GM12875 (cell line): ENCODE results near the gene PRDM5.
"Not testable (repeated sequence)": the region's sequence is repeated elsewhere in the genome, so short reads cannot be mapped to it uniquely, and the experiment has no call there.

ENCODE experiments used
- H3K4me3 ChIP-seq: one replicate; pipeline ENCODE4 v1.5.1; 2011; ENCODE audit warnings: low read depth, low read length, control low read depth
- TF ChIP-seq, protein P1 (sequence below): IDR thresholded peaks from 2 replicates; pipeline ENCODE4 v1.5.1; 2011; ENCODE audit warnings: low read depth, mild to moderate bottlenecking, control low read depth, inconsistent platforms, low read length, moderate library complexity, borderline replicate concordance; ENCODE audit not compliant: insufficient read depth

Gene PRDM5

GRCh38 chr4:120749445-120750151, 172.9 kb downstream of the PRDM5 start:
- H3K4me3 ChIP-seq = no peak overlapping the region
- TF ChIP-seq, protein P1, sequence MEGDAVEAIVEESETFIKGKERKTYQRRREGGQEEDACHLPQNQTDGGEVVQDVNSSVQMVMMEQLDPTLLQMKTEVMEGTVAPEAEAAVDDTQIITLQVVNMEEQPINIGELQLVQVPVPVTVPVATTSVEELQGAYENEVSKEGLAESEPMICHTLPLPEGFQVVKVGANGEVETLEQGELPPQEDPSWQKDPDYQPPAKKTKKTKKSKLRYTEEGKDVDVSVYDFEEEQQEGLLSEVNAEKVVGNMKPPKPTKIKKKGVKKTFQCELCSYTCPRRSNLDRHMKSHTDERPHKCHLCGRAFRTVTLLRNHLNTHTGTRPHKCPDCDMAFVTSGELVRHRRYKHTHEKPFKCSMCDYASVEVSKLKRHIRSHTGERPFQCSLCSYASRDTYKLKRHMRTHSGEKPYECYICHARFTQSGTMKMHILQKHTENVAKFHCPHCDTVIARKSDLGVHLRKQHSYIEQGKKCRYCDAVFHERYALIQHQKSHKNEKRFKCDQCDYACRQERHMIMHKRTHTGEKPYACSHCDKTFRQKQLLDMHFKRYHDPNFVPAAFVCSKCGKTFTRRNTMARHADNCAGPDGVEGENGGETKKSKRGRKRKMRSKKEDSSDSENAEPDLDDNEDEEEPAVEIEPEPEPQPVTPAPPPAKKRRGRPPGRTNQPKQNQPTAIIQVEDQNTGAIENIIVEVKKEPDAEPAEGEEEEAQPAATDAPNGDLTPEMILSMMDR = no peak

DNA sequence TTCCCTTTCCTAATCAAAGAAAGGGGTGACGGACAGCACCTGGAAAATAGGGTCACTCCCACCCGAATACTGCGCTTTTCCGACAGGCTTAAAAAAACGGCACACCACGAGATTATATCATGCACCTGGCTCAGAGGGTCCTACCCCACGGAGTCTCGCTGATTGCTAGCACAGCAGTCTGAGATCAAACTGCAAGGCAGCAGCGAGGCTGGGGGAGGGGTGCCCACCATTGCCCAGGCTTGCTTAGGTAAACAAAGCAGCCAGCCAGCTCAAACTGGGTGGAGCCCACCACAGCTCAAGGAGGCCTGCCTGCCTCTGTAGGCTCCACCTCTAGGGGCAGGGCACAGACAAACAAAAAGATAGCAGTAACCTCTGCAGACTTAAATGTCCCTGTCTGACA, 180.9 kb downstream of the PRDM5 start:
- H3K4me3 ChIP-seq = not testable (repeated sequence)

DNA sequence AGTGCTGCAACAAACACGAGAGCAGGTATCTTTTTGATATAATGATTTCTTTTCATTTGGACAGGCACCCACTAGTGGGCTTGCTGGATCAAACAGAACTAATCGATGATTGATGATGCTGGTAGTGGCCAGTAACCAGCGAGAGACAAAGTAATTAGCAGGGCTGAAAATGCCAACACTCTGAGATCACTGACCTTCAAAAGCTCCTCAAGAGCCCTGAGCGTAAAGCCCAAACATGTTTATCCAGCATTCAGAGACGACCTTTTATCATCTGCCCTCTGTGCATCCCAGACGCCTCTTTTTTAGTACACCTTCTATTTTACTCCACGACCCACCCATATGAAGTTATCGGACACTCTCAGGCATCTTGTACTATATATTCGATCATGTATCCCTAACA, 186.2 kb downstream of the PRDM5 start:
- TF ChIP-seq, protein P1 = no peak

GRCh38 chr4:120733968-120734367, 188.6 kb downstream of the PRDM5 start:
- TF ChIP-seq, protein P1 = no peak
- no peak overlapping the region for H3K4me3 ChIP-seq

More for the DNA sequence above, 186.2 kb downstream of the PRDM5 start:
- H3K4me3 ChIP-seq = no peak overlapping the region

GRCh38 chr4:120733054-120733453, 189.5 kb downstream of the PRDM5 start:
- TF ChIP-seq, protein P1 = no peak
- no peak overlapping the region for H3K4me3 ChIP-seq

GRCh38 chr4:120731561-120731960, 191.0 kb downstream of the PRDM5 start:
- TF ChIP-seq, protein P1 = no peak
- H3K4me3 ChIP-seq = no peak overlapping the region

DNA sequence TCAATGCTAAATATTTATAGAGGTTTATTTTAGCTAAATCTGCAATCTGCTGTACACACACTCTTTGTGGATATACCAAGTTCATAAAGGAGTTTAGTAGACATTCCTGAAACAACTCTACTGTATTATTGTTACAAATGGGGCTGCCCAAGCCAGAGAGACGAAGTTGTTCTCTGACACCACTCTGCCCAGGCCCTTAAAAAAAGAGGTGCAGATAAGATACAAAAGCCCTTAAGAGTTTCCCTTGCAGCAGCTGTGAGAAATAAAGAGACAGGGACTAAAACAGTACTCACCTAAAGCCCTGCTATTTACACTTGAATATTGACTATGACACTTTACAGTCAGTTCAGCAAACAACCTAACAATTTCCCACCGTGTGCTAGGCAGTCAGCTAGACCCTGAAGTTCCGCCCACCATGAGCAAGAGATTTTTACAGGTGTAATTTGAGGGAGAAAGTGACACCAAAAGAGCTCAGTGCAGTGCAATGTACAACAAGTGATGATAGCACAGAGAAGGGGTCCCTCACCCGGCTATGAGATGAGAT, 191.7 kb downstream of the PRDM5 start:
- TF ChIP-seq, protein P1 = no peak
- H3K4me3 ChIP-seq = no peak overlapping the region
